GDM1 (cell line): ENCODE results near the gene MED14.
"Not testable (repeated sequence)": the region's sequence is repeated elsewhere in the genome, so short reads cannot be mapped to it uniquely, and the experiment has no call there.

ENCODE experiments used
- DNase-seq: peaks from one replicate; lab custom pipeline; 2025; lab: John Stamatoyannopoulos, UW

MED14 gene

DNA sequence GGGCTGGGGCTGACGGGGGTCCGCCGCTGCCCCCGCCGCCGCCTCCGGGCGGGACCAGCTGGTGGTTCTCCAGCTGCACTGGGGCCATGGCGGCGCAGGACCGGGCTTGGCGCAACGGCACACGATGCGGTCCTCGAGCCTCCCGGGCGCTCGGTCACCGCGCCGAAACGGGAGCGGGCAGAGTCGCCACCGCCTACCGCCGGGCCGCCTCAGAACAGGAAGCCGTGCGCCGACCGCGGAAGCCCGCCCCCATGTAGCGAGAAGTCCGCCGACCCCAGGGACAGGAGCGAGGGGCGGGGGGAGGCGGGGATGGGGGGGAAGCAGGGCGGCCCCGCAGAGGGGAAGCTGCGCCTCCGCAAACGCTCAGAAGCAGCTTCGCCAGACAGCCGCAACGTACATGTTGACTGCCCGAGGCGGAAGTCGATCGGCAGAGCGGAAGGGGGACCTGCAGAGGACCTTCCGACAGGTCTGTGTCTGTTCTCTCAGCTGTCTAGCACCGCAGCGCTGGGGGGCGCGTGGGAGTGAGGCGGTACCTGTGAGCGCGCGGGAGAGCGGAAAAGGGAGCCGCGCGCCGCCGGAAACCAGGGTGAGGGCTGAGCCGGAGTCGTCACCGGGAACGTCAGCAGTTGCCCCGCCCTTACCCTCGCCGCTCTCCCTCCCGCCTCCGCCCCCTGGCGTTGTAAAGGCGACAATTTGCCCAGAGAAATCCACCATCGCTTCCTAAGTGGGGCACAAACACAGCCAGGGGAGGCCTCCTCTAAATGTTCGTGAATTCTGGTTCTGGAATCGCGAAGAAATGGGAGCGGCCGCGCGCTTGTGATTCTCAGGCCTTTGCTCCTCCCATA lies at the start of gene MED14:
TSS of gene MED14 (minus strand) at position 218 of the 845 bp plus-strand sequence. CDS start at position 88, 130 bp downstream.
- peak; percentile 88 for DNase-seq

DNA sequence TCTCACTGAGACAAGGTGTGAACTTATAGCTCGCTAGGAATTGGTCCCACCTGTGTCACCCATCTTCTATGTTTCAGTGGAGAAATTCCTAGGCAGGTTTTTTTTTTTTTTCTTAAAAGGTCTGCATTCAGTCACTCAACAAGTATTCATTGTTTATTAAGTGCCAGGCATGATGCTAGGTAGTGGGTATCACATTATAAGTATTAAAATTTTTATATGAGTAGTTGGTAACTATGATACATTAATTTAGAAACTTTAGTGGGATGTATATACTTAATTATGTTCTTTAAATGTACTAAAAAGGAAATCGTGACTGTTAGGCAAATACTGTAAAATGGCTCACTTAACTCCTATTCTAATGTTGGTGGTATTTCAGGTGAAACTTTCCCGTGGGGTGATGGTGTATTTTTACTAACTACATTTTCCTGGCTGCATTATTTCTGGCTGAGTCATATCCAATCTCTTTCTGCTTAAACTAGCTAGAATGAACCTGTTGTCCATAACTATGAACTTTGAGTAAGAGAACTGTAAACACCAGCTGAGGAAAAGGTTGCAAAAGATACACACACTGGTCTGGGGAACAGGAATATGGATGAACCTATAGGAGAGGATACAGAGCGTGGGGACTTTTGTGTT lies 49.3 kb upstream of the MED14 start:
- no peak for DNase-seq

DNA sequence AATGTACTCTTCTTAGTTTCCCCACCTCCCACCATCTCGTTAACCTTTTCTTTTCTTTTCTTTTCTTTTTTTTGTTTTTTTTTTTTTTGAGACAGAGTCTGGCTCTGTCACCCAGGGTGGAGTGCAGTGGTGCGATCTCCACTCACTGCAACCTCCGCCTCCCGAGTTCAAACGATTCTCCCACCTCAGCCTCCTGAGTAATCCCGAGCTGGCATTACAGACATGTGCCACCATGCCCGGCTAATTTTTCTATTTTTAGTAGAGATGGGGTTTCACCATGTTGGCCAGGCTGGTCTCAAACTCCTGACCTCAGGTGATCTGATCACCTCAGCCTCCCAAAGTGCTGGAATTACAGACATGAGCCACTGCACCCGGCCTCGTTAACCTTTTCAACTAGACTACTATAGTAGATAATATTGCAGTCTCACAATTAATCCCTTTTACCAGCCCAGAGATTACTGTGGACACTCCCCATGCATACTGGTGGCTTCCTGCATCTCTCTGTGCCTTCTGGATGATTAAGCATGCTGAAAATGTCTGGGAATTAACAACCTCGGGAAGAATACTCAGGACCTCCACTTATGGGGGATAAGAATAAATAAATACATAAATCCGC lies 47.4 kb upstream of the MED14 start:
- DNase-seq = not testable (repeated sequence)

DNA sequence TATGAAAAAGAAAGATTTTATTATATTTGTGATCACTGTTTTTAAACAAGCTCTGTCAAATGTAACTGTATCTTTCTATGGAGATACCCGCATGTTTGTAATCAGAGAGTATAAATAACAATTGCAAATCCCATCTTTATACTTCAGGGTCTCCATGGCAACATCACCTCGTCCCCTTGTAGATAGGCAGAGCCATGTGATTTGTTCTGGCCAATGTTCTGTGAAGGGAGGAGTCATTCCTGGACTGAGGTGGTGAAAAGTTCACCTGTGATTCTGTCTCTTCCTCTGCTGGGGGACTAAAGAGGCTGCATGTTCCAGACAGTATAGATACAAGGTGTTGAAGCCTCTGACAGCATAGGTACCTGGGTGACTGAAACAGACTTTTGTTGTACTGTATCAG lies 45.6 kb upstream of the MED14 start:
- no peak for DNase-seq

DNA sequence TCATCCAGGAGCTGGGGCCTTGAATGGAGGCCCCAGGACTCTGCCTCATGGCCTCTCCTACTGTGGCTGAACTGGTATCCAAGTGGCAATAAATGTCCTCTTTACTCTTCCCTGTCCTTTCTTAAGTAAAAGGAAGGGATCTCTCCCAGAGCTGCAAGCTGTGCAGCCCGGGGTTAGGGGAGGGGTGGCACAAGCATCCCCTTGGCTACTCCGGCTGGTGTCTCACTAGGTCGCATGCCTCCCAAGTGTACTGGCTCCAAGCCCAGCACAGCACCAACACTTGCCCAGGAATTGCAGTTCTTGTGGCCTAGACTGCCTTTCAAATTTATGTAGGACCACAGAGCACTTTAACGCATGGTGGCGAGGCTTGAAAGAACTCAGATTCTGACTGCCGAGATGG lies 44.7 kb upstream of the MED14 start:
- no peak for DNase-seq

DNA sequence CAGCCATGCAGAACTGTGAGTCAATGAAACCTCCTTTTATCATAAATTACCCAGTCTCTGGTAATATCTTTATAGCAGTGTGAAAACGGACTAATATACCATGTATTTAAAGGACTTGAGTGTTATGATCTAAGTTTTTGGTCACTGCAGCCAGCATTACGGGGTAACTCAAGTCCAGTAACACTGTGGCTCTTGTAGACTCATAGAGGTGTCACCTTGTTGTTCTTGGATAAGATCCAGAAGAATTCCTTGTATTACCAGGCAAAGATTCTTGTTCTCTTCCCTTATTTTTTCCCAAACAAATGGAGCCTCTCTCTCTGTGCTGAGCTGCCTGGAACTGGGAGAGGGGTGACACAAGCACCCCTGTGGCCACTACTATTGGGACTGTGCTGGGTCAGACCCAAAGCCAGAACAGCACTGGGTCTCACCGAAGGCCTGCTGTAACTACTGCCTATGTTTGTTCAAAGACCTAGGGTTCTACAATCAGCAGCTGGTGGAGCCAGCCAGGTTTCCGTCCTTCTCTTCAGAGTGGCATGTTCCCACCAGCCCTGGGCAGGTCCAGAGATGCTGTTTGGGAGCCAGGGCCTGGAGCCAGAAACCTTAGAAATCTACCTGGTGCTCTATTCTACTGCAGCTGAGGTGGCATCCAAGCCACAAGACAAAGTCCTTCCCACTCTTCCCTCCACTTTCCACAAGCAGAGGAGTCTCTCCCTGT lies 43.7 kb upstream of the MED14 start:
- DNase-seq = no peak

DNA sequence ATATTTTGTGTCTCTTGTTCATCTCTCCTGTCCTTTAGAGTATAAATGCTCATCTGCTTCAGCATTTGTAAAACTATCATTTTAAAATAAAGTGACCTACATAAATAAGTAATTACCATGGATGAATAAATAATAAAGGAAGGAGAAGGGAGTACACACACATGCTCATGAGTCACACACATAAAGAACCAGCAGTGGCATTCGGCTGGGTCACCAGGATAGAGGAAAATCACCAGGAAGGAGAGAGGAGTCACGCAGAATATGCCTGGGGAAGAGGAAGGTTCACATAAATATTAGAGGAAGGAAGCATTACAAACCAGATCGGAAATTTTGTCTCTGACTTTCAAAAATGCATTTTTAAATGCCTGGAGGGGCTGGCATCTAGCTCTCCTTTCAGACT lies 38.5 kb upstream of the MED14 start:
- no peak for DNase-seq

DNA sequence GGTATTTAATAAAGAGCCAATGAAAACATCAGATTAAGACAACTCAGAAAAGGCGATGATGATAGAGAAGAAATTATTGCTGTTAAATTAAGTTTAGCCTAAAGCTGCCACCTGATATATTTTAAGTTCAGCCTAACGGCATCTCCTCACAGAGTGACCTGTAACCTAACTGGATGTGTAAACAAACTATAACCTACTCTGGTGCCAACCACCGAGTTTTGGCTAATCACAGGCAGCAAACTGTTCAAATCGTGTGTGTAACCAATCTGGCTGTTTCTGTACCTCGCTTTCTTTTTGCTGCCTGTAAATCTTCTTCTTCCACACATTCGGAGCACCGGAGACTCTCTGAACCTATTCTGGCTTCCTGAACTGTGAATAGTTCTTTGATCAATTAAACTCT lies 37.8 kb upstream of the MED14 start:
- no peak for DNase-seq

DNA sequence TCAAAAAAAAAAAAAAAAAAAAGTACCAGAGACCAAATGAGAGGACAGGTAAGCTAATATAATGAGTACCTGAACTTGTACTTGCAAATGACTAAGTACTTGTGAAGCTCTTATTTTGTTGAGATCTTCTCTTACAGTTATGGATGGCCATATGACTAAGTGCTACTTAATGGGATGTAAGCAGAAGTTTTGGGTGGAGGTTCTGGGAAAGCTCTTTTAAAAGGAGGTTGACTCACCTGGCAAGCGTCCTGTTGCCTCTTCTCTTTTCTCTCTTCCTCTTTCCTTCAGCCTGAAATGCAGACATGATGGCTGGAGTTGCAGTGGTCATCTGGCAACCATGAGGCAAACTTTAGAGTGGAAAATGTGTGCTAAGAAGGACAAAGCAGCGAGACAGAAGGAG lies 36.9 kb upstream of the MED14 start:
- no peak for DNase-seq

DNA sequence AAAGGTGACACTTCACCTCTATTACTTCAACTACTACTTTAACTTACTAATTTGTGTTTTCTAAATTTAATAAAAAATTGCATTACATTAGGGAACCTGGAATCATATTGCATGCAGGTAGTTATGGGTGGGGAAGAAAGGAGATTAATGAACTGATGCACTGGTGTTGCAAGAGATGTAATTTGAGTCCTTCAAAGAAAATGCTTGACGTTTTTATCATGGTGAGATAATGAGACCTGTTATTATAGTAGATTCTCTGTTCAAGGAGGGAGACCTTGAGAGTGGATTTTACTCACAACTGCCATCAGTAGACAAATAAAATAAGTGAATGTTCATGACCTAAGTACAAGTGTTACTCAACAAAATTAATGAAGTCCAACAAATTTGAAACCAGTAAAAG lies 26.4 kb upstream of the MED14 start:
- no peak for DNase-seq

DNA sequence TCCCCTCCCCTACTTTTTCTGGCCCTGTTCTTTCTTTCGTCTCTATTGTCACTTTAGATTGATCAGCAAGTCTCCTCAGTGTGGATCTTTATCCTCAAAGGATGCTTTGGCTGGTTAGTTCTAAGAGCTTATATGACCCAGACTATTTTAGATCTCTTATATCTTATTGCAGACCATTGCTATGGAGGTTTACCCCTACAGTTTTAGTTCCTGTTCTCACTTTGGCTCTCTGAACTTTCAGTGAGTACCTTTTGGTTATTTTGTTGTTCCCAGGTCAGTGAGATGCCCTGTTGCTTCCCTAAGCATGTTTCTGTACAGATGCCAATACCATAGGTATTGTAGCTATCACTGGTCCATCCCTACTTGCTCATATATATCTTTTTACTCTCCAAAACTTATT lies 24.0 kb upstream of the MED14 start:
- DNase-seq = no peak

DNA sequence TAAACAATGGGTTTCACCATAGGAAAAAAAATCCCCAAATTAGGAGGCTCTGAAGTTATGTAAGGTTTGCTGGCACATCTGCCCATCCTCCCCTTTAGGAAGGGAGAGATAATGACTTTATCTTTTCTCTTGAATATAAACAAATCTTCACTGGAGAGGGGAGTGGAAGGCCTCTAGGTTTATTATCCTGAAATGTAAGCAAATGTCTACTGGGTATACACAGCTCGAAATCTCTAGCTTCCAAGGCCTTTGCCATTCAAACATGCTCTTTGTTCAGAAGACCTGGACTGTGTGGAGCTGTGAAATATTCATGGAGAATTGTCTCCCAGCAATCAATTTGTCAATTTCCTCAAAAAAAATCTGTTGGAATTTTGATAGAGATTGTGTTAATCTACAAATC lies 21.7 kb upstream of the MED14 start:
- DNase-seq = no peak

DNA sequence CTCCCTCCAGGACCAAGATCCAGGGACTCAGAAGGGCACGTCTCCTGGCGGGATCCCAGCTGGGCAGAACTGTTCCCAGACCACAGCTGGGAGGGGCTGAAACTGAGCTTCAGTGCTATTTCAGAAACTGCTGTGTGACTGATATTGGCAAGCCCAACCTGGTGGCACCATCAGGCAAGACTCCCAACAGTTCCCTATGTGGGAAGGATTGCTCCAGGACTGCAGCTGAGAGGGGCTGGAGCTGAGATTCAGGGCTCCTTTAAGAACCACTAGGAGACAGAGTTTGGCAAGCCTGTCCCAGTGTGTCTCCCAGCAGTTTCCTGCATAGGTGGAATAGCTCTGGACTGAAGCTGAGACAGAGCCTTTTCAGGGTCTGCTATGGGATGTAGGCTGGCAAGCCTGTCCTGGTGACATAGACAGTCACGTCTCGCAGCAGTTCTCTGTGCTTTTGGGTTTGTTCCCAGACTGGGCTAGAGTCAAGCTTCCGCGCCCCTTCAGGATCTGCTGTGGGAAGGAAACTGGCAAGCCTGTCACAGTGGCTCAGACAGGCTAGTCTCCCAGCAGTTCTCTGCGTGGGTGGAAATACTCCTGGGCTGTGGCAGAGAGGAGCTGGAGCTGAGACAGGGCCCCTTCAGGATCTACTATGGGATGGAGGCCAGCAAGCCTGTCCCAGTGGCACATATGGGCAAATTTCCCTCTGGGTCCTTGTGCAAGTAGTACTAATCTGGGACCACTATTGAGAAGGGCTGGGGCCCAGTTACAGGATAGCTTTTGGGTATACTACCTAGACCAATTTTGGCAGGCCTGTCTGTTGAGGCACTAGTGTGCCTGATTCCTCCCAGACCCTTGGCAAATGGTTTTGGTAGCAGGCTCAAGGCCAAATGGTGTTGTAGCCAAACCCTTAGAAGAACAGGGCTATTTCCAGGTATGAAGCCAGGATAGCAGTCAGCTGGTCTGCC lies 20.2 kb upstream of the MED14 start:
- DNase-seq = no peak

DNA sequence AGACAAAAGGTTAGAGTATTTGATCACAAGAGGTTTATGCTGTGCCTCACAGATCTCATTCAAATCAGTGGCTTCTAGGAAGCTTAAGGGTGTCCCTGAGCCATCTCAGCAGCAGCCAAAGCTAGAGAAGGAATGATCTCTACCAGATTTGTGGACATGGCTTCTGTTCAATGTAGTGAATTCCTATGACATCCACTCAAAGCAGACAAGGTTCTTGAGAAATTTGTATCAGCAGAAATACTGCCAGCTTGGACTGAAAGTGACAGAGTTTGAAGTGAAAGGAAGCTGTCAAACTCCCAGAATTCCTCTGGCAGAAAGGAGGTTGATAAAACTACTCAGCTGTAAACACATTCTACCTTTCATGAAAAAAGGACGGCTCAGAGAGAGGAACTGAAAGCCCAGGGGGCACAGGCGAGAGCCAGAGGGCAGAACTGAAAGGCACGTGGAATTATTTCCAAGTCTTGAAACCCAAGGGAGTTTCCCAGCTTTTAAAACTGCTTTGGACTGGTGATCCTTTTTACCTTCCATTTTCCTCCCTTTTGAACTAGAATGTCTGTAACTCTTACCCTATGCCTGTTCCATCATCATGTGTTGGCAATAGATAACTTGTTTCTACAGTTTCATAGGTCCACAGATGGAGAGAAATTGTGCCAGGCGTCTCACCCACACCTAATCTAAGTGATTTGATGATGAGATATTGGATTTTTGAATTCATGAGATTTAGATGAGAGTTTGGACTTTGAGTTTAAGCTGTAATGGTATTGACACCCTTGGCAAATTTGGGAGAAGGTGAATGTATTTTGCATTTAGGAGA lies 14.5 kb upstream of the MED14 start:
- no peak for DNase-seq

DNA sequence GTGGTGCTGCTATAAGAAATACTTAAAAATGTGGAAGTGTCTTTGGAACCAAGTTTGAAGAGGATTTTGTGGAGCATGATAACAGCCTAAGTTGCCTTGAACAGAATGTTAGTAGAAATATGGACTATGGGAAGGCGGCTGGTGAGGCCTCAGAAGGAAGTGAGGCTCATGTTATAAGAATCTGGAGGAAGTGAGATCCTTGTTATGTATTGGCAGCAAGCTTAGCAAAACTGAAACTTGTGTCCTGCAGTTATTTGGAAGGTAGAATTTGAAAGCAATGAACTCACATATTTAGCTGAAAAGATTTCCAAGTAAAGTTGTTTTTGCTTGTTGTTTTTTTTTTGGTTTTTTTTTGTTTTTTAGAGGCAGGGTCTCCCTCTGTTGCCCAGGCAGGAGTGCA lies 13.6 kb upstream of the MED14 start:
- DNase-seq = no peak

DNA sequence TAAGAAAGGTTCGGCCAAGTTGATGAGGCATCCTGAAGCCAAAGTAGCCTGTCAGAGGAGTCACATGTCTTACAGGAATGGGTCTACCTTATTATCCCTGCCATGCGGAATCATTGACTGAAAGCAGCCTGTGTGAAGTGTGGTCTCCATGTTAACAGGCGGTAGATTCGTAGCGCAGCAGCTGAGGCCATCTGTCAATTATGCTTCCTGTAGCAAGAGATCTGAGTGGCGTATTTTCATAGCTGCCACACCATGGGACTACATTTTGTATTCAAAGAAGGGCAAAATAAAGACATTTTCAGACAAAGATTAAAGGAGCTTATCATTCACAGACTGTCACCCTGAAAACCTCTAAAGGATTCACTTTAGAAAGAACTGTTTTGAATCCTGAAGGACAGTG lies 11.2 kb upstream of the MED14 start:
- peak; percentile 58 for DNase-seq

DNA sequence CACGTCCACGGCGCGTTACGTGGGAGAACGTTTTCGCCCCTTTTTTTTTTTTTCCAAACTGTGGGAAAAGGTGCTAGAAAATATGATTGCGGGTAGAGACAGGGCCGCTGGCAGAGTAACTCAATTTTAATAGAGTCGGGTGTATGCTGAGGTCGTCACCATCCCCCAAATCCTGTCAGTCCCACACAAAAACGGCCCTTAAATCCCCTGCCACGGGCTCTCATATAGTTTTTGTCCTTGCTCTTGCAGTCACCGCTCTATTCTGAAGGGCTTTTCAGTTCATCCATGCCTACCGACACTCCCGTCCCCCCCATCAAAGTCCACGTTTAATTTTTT lies 796 bp upstream of the MED14 start:
- DNase-seq = no peak

DNA sequence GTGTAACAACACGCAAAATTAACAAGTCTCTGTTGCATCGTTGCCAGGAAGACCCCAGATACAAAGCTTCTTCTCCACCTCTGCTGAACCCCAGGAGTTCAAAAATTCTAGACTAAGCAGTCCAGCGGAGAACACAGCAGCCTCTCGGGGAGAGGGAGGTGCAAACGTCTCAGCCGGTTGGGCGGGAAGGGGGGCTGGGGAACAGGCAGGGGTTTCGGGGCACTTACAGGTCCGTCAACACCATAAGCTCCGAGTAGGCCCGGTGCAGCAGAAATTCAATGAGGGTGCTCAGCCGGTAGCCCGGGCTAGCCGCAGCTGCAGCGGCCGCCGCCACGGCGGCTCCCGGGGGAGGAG lies 394 bp downstream of the MED14 start:
- DNase-seq = no peak

DNA sequence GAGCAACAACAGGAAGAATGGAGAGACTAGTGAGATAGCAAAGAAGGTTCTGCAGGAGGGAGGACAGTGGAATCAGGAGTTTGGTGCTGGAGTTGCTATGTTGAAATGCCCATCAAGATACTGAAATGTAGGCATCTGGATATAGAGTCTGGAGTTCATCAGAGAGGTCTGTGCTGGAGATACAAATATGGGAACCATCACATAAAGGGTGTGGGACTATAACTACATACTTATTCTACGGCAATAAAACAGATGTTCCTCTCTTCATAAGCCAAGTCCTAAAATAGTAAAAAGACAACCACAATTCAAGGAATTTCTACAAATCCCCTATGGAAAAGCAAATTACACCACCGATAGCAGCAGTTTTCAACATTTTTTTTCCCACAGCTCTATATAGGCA lies 1.6 kb downstream of the MED14 start:
- DNase-seq = no peak

DNA sequence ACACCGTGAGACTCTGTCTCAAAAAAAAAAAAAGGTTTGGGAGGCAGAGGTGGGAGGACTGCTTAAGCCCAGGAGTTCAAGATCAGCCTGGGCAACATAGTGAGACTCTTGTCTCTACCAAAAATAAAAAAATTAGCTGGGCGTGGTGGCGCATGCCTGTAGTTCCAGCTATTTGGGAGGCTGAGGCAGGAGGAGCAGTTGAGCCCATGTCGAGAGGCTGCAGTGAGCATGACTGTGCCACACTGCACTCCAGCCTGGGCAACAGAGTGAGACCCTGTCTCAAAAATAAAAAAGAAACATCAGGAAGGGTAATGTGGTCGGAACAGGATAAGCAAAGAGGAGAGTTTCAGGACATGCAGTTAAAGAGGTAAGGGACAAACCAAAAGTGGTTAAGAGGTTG lies 2.8 kb downstream of the MED14 start:
- DNase-seq = not testable (repeated sequence)
